GM12874 (cell line): ENCODE results near the gene LCOR.

Experiments
- CTCF ChIP-seq: IDR thresholded peaks from 2 replicates; pipeline ENCODE4 v1.5.1; 2011; ENCODE audit warnings: low read depth, mild to moderate bottlenecking, control low read depth, low read length, moderate library complexity; ENCODE audit not compliant: insufficient read depth

Gene LCOR

GRCh38 chr10:96996275-96996965 lies 164.3 kb downstream of the LCOR start:
- TF ChIP-seq CTCF: no peak

DNA sequence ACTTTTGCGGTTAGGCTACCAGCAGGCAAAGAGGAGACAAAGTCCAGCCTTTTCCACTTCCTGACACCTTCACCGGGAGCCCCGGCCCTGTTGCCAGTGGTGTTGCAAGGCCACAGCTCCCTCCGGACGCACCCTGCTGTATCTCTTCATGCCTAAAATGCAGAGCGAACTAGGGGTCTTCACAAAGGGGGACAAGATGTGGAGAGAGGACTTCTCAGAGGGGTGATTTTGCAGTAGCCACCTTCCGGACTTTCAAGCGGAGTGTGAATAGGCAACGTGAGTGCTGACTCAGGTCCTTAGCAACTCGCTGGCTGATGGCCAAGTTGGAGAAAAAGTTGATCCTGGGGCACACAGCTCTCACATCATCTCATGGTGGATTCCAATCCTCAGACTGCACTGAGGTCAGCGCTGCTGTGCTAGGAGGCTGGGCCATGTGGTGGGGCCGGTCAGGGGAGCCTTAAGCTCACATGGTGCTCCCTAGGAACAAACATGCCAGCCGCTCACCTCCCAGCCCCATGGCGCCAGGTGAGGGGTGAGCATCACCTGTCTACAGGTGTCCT lies 166.3 kb downstream of the LCOR start:
- TF ChIP-seq CTCF: no peak

- no peak for TF ChIP-seq CTCF
These were observed 167.2 kb downstream of the LCOR start for GRCh38 chr10:96999337-96999736.

DNA sequence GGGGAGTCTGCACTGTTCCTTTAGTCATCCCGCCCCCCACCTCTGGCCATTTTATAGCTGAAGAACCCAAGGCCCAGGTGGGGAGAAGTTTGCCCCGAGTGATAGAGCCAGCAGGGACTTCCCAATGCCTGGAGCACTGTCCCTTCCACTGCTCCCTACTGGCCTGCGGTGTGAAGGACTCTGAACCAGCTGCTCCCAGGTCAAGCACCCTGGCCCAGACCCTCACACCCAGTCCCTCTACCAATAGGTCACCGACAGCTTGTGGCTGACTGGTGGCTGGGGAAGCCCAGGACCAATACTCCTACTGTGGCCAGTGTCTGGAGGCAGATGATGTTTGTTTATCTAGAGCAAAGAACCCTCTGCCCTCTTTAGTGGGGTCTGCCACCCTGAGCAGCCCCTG lies 167.9 kb downstream of the LCOR start:
- TF ChIP-seq CTCF: no peak

DNA sequence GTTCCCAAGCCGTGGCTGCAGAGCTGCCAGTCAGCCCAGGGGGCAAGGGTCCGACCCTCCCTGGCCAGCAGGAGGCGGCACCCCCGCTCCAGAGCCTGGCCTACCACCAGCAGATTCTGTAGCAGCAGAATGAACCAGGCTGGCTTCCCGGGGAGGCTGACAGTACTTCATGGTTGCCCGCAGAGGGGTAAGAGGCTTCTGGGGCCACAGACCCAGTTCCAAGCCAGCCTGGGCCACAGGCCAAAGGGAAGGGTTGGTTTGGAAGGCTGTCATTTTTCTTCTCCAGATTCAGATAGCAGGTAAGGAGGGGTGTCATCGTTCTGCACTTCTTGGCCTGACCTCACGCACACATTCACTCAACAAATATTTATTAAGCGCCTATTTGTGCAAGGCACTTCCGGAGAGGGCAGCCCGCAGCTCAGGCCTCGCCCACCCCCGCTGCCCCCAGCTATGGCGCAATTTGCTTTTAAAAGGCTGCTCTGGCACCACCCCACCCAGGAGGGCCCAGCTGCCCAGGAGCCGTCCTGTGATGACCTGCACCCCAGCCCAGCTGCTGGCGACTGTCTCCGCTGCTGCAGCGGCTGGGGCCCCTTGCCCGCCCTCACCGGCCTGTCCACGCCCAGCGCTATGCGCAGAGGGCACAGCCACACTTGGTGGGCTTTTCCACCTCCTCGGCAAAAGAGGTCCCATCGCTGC lies 168.5 kb downstream of the LCOR start:
- 0 out of 2 replicates have a peak, but pooled peaks have one; percentile 7 for TF ChIP-seq CTCF

GRCh38 chr10:97001183-97001991 lies 169.3 kb downstream of the LCOR start:
- TF ChIP-seq CTCF: no peak

GRCh38 chr10:97002670-97003069 lies 170.6 kb downstream of the LCOR start:
- no peak for TF ChIP-seq CTCF
